ENCODE data around the gene HTRA1.

Gene HTRA1

GRCh38 chr10:122510326-122510725 lies 49.0 kb downstream of the HTRA1 start:
- H3K9ac ChIP-seq, result no peak overlapping the region
- no peak overlapping the region for H3K4me3 ChIP-seq
- H3K4me1 ChIP-seq, result peaks cover 20 to 51% (median 42%) of the 10 kb centered on the region in 10 experiments
- no peaks in the 10 kb centered on the region for H3K27me3 ChIP-seq
- no peaks in the 10 kb centered on the region for H4K20me1 ChIP-seq
- H3K36me3 ChIP-seq, result no peaks in the 10 kb centered on the region
- H3K9me3 ChIP-seq (replicated peaks in 1 of 11), result no peaks in the 10 kb centered on the region; a peak in 2 of 22 replicates
- no peak overlapping the region for H3K4me2 ChIP-seq
- TF ChIP-seq Cebpa-rat (IDR thresholded peaks at IDR 0.05), result no peak
- H3K27ac ChIP-seq, result peak overlapping the region in 4 of 11 experiments; percentile 10 to 43 (median 24); a peak in 2 of 22 replicates

GRCh38 chr10:122510736-122511135 lies 49.4 kb downstream of the HTRA1 start:
- no peak for TF ChIP-seq Cebpa-rat (IDR thresholded peaks at IDR 0.05)
- no peaks in the 10 kb centered on the region; a peak in 2 of 22 replicates for H3K9me3 ChIP-seq (replicated peaks in 1 of 11)
- no peak overlapping the region for H3K4me2 ChIP-seq
- no peak overlapping the region for H3K4me3 ChIP-seq
- H3K36me3 ChIP-seq, result no peaks in the 10 kb centered on the region
- no peaks in the 10 kb centered on the region for H3K27me3 ChIP-seq
- no peaks in the 10 kb centered on the region for H4K20me1 ChIP-seq
- H3K4me1 ChIP-seq, result peaks cover 24 to 55% (median 46%) of the 10 kb centered on the region in 10 experiments
- no peak overlapping the region for H3K9ac ChIP-seq
- peak overlapping the region in 1 of 11 experiments; percentile 27; a peak in 2 of 22 replicates for H3K27ac ChIP-seq

- no peak for TF ChIP-seq Cebpa-rat (IDR thresholded peaks at IDR 0.05)
- Histone ChIP-seq H3K4me1 (peaks cover 36 to 74% (median 62%) of the 10 kb centered on the region in 10 experiments), H3K36me3 (no peaks in the 10 kb centered on the region), H3K9ac (no peak overlapping the region), H3K27me3 (no peaks in the 10 kb centered on the region), H4K20me1 (no peaks in the 10 kb centered on the region), H3K9me3 (replicated peaks in 1 of 11) (no peaks in the 10 kb centered on the region; a peak in 2 of 22 replicates), H3K4me2 (peak overlapping the region in 10 of 11 experiments; percentile 13 to 80 (median 54); a peak in 17 of 22 replicates), H3K4me3 (no peak overlapping the region), H3K27ac (peak overlapping the region in 4 of 11 experiments; percentile 84 to 90 (median 88); a peak in 8 of 22 replicates)
Observed at GRCh38 chr10:122513053-122513452, 51.7 kb downstream of the HTRA1 start.

- H3K27ac ChIP-seq, result peak overlapping the region in 6 of 11 experiments; percentile 65 to 90 (median 86); a peak in 10 of 22 replicates
- no peak overlapping the region for H3K4me3 ChIP-seq
- no peaks in the 10 kb centered on the region; a peak in 2 of 22 replicates for H3K9me3 ChIP-seq (replicated peaks in 1 of 11)
- peaks cover 36 to 71% (median 58%) of the 10 kb centered on the region in 10 experiments for H3K4me1 ChIP-seq
- H3K4me2 ChIP-seq, result peak overlapping the region; percentile 29 to 90 (median 80); a peak in 21 of 22 replicates
- H4K20me1 ChIP-seq, result no peaks in the 10 kb centered on the region
- no peaks in the 10 kb centered on the region for H3K27me3 ChIP-seq
- peak overlapping the region in 4 of 11 experiments; percentile 70 to 78 (median 73); a peak in 4 of 22 replicates for H3K9ac ChIP-seq
- H3K36me3 ChIP-seq, result no peaks in the 10 kb centered on the region
- TF ChIP-seq Cebpa-rat (IDR thresholded peaks at IDR 0.05), result no peak
Observed at GRCh38 chr10:122514045-122514840, 52.9 kb downstream of the HTRA1 start.

- Histone ChIP-seq H4K20me1 (no peaks in the 10 kb centered on the region), H3K4me2 (peak overlapping the region; percentile 58 to 90 (median 80)), H3K9ac (peak overlapping the region in 6 of 11 experiments; percentile 48 to 78 (median 70); a peak in 12 of 22 replicates), H3K27me3 (no peaks in the 10 kb centered on the region), H3K4me1 (peaks cover 36 to 63% (median 53%) of the 10 kb centered on the region in 10 experiments), H3K36me3 (no peaks in the 10 kb centered on the region), H3K27ac (peak overlapping the region in 9 of 11 experiments; percentile 11 to 90 (median 71); a peak in 17 of 22 replicates), H3K9me3 (replicated peaks in 1 of 11) (no peaks in the 10 kb centered on the region; a peak in 2 of 22 replicates), H3K4me3 (no peak overlapping the region)
- no peak for TF ChIP-seq Cebpa-rat (IDR thresholded peaks at IDR 0.05)
Observed at GRCh38 chr10:122515022-122515424, 53.7 kb downstream of the HTRA1 start.

GRCh38 chr10:122515588-122516231 lies 54.4 kb downstream of the HTRA1 start:
- H3K4me3 ChIP-seq, result peak overlapping the region in 1 of 10 experiments; percentile 24; a peak in 1 of 20 replicates
- peak in 3 of 11 experiments; percentile 34 to 64 (median 60); a peak in 4 of 22 replicates for TF ChIP-seq Cebpa-rat (IDR thresholded peaks at IDR 0.05)
- no peaks in the 10 kb centered on the region for H3K36me3 ChIP-seq
- peaks cover 36 to 60% (median 50%) of the 10 kb centered on the region in 10 experiments for H3K4me1 ChIP-seq
- H3K9me3 ChIP-seq (replicated peaks in 1 of 11), result no peaks in the 10 kb centered on the region; a peak in 2 of 22 replicates
- H4K20me1 ChIP-seq, result no peaks in the 10 kb centered on the region
- peak overlapping the region in 9 of 11 experiments; percentile 11 to 90 (median 71); a peak in 17 of 22 replicates for H3K27ac ChIP-seq
- peak overlapping the region; percentile 58 to 90 (median 80) for H3K4me2 ChIP-seq
- H3K9ac ChIP-seq, result peak overlapping the region in 7 of 11 experiments; percentile 28 to 78 (median 70); a peak in 12 of 22 replicates
- H3K27me3 ChIP-seq, result no peaks in the 10 kb centered on the region

- H3K4me2 ChIP-seq, result peak overlapping the region; percentile 58 to 90 (median 80); a peak in 21 of 22 replicates
- TF ChIP-seq Cebpa-rat (IDR thresholded peaks at IDR 0.05), result no peak
- H3K4me1 ChIP-seq, result peaks cover 36 to 60% (median 50%) of the 10 kb centered on the region in 10 experiments
- H3K9ac ChIP-seq, result peak overlapping the region in 4 of 11 experiments; percentile 47 to 78 (median 64); a peak in 8 of 22 replicates
- no peaks in the 10 kb centered on the region for H3K27me3 ChIP-seq
- H3K4me3 ChIP-seq, result no peak overlapping the region
- peak overlapping the region in 6 of 11 experiments; percentile 65 to 90 (median 86); a peak in 12 of 22 replicates for H3K27ac ChIP-seq
- no peaks in the 10 kb centered on the region for H4K20me1 ChIP-seq
- H3K9me3 ChIP-seq (replicated peaks in 1 of 11), result no peaks in the 10 kb centered on the region; a peak in 2 of 22 replicates
- no peaks in the 10 kb centered on the region for H3K36me3 ChIP-seq
Observed at GRCh38 chr10:122516734-122517133, 55.4 kb downstream of the HTRA1 start.

- Histone ChIP-seq H3K9ac (no peak overlapping the region), H3K4me2 (no peak overlapping the region), H4K20me1 (no peaks in the 10 kb centered on the region), H3K27me3 (no peaks in the 10 kb centered on the region), H3K4me3 (no peak overlapping the region), H3K27ac (peak overlapping the region in 4 of 11 experiments; percentile 48 to 90 (median 86); a peak in 7 of 22 replicates), H3K9me3 (replicated peaks in 1 of 11) (peaks cover 7 to 8% (median 7%) of the 10 kb centered on the region in 11 experiments), H3K4me1 (peaks cover 28 to 36% (median 32%) of the 10 kb centered on the region in 10 experiments), H3K36me3 (no peaks in the 10 kb centered on the region)
- TF ChIP-seq Cebpa-rat (IDR thresholded peaks at IDR 0.05), result no peak
Observed at GRCh38 chr10:122519144-122519543, 57.8 kb downstream of the HTRA1 start.
